Measurements from ENCODE around the gene SCGB1D1. TPM values are rescaled to one million over a fixed set of nuclear protein-coding genes. Genes with fewer than 3 reads are reported as not detected.

The SCGB1D1 gene
- total RNA-seq, 6 experiments from 2014 or later: not detected

DNA sequence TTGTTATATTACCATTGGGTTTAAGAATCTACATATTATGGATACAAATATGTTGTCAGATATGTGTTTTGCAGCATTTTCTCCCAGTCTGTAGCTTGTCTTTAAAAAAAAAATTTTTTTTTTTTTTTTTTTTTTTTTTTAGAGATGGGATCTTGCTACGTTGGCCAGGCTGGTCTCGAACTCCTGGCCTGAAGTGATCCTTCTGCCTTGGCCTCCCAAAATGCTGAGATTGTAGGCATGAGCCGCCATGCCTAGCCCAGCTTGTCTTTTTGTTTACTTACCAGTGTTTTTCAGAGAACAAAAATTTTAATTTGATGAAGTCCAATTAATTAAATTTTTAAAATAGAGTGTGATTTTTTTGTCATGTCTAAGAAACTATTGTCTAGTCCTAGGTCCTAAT, 36.4 kb upstream of the SCGB1D1 start:
- Histone ChIP-seq H3K9me3 (no peaks in the 10 kb centered on the region), H3K4me3 (no peak overlapping the region), H3K27me3 (no peaks in the 10 kb centered on the region), H3K4me1 (no peaks in the 10 kb centered on the region), H3K27ac (no peak overlapping the region), H3K36me3 (peaks cover 0 to 26% (median 0%) of the 10 kb centered on the region in 4 donors)
- DNase-seq (no peak), ATAC-seq (no peak)
- intact Hi-C loops (cut with DNase I): no loop called here
- 81% methylated on average over 3 of the region's 3 CpGs for WGBS (ENCODE audit: insufficient coverage, low coverage, low lambda C conversion rate, missing lambda C conversion rate)
- TF ChIP-seq POLR2A (IDR thresholded peaks at IDR 0.05): no peak
- TF ChIP-seq, protein P1, sequence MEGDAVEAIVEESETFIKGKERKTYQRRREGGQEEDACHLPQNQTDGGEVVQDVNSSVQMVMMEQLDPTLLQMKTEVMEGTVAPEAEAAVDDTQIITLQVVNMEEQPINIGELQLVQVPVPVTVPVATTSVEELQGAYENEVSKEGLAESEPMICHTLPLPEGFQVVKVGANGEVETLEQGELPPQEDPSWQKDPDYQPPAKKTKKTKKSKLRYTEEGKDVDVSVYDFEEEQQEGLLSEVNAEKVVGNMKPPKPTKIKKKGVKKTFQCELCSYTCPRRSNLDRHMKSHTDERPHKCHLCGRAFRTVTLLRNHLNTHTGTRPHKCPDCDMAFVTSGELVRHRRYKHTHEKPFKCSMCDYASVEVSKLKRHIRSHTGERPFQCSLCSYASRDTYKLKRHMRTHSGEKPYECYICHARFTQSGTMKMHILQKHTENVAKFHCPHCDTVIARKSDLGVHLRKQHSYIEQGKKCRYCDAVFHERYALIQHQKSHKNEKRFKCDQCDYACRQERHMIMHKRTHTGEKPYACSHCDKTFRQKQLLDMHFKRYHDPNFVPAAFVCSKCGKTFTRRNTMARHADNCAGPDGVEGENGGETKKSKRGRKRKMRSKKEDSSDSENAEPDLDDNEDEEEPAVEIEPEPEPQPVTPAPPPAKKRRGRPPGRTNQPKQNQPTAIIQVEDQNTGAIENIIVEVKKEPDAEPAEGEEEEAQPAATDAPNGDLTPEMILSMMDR (IDR thresholded peaks at IDR 0.05): no peak

DNA sequence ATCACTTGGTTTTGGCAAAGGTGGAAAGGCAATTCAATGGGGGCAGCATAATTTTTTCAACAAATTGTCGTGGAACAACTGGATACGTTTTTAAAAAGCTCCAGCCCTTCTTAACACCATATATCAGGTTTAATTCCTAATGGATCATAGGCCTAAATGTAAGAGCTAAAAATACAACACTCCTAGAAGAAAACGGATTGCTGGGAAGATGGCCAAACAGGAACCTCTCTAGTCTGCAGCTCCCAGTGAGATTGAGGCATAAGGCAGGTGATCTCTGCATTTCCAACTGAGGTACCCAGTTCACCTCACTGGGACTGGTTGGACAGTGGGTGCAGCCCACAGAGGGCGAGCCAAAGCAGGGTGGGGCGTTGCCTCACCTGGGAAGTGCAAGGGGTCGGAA, 32.4 kb upstream of the SCGB1D1 start:
- Histone ChIP-seq H3K4me3 (no peak overlapping the region), H3K4me1 (no peaks in the 10 kb centered on the region), H3K36me3 (no peaks in the 10 kb centered on the region), H3K27ac (no peak overlapping the region), H3K9me3 (no peaks in the 10 kb centered on the region), H3K27me3 (no peaks in the 10 kb centered on the region)
- TF ChIP-seq, protein P1 (IDR thresholded peaks at IDR 0.05): no peak
- TF ChIP-seq POLR2A (IDR thresholded peaks at IDR 0.05): no peak
- ATAC-seq (no peak), DNase-seq (no peak)
- intact Hi-C loops (cut with DNase I): no loop called here
- 57% methylated on average over 3 of the region's 6 CpGs for WGBS (ENCODE audit: insufficient coverage, low coverage, low lambda C conversion rate, missing lambda C conversion rate)

DNA sequence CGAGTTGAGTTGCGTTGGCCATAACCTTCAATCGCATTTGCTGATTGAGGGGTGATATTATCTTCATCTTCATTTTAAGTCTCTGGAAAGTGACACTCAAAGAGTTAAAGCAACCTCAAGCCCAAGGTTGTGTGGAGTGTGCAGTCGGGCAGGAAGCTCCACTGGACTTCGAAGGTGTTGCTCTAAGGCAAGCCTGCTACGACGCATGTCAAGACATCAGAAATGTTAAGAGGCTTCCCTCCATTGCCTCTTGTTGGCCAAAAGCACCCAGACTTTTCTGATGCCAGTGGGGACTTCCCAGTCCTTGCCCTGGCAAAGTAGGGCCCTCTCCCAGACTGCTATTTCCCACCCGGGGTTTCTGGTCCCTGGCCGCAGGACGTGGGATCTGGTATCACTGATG, 23.6 kb upstream of the SCGB1D1 start:
- TF ChIP-seq, protein P1 (IDR thresholded peaks at IDR 0.05): no peak
- TF ChIP-seq POLR2A (IDR thresholded peaks at IDR 0.05): no peak
- no peak overlapping the region for H3K4me3 ChIP-seq
- no peaks in the 10 kb centered on the region for H3K9me3 ChIP-seq
- no peaks in the 10 kb centered on the region for H3K36me3 ChIP-seq
- intact Hi-C loops (cut with DNase I): no loop called here
- DNase-seq (no peak), ATAC-seq (no peak)
- WGBS (ENCODE audit: insufficient coverage, low coverage, low lambda C conversion rate, missing lambda C conversion rate): 70% methylated on average over 8 of the region's 10 CpGs
- no peaks in the 10 kb centered on the region for H3K27me3 ChIP-seq
- H3K27ac ChIP-seq: no peak overlapping the region
- H3K4me1 ChIP-seq: no peaks in the 10 kb centered on the region

DNA sequence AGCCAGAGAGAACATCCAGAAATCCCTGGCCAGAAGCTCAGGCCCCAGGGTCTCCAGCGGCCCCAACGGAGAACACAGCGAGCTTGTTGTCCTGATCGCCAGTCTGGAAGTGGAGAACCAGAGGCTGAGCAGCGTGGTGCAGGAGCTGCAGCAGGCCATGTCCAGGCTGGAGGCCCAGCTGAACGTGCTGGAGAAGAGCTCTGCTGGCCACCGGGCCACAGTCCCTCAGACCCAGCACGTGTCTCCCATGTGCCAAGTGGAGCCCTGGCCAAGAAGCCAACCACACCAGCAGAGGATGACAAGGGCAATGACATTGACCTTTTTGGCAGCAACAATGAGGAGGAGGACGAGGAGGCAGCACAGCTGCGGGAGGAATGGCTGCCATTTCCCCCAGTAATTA, 20.6 kb upstream of the SCGB1D1 start:
- intact Hi-C loops (cut with DNase I): no loop called here
- peak in 2 of 3 donors; percentile 75 to 76 for DNase-seq
- WGBS (ENCODE audit: insufficient coverage, low coverage, low lambda C conversion rate, missing lambda C conversion rate): 50% methylated on average over 8 of the region's 10 CpGs
- no peaks in the 10 kb centered on the region for H3K9me3 ChIP-seq
- H3K27ac ChIP-seq: no peak overlapping the region
- no peaks in the 10 kb centered on the region for H3K36me3 ChIP-seq
- no peaks in the 10 kb centered on the region for H3K27me3 ChIP-seq
- no peak for TF ChIP-seq POLR2A (IDR thresholded peaks at IDR 0.05)
- TF ChIP-seq, protein P1 (IDR thresholded peaks at IDR 0.05): no peak
- peak; percentile 33 to 80 (median 70) for ATAC-seq
- no peaks in the 10 kb centered on the region for H3K4me1 ChIP-seq
- no peak overlapping the region for H3K4me3 ChIP-seq

DNA sequence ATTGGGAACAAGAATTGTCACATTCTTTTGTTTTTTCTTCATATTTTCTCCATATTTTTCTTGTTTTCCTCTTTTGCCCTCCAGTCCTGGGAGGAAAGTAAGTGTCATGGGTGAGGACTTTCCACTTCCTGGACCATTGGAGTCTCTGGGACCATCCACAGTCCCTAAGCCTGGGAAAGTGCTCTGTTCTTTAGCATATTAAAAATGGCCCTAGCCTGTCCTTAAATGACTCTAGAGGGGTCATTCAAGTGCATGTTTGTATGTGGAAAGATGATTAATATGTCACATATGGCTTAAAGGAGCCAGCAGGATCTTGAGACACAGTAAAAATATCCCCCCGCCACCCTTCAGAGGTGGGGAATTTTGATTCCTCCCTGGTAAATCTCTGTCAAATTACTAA, 20.1 kb upstream of the SCGB1D1 start:
- H3K4me3 ChIP-seq: no peak overlapping the region
- 75% methylated on average over 1 of the region's 1 CpG for WGBS (ENCODE audit: insufficient coverage, low coverage, low lambda C conversion rate, missing lambda C conversion rate)
- no peaks in the 10 kb centered on the region for H3K9me3 ChIP-seq
- DNase-seq: no peak
- H3K27me3 ChIP-seq: no peaks in the 10 kb centered on the region
- TF ChIP-seq, protein P1 (IDR thresholded peaks at IDR 0.05): no peak
- TF ChIP-seq POLR2A (IDR thresholded peaks at IDR 0.05): no peak
- no peak for ATAC-seq
- intact Hi-C loops (cut with DNase I): no loop called here
- H3K36me3 ChIP-seq: no peaks in the 10 kb centered on the region
- H3K4me1 ChIP-seq: no peaks in the 10 kb centered on the region
- H3K27ac ChIP-seq: no peak overlapping the region
